WERI-Rb-1 (cell line): Measurements from ENCODE around the gene ITGA7.

ENCODE experiments used
- DNase-seq: peaks from one replicate; pipeline ENCODE4 v3.0.0-alpha.2; 2020
- H3K27ac ChIP-seq: fragments of 250-450 bp; sonication (Bioruptor Pico); 2 replicates; pipeline ENCODE4 v1.5.1; 2020; ENCODE audit warnings: mild to moderate bottlenecking, moderate library complexity
- H3K27me3 ChIP-seq: fragments of 250-450 bp; sonication (Bioruptor Pico); 2 replicates; pipeline ENCODE4 v1.5.1; 2021; ENCODE audit warnings: mild to moderate bottlenecking, low read depth, moderate library complexity; ENCODE audit not compliant: insufficient read depth, severe bottlenecking
- H3K36me3 ChIP-seq: fragments of 250-450 bp; sonication (Bioruptor Pico); 2 replicates; pipeline ENCODE4 v1.5.1; 2020; ENCODE audit warnings: mild to moderate bottlenecking, moderate library complexity
- H3K4me3 ChIP-seq: 2 replicates; pipeline ENCODE4 v1.5.1; 2011; ENCODE audit warnings: low read depth, mild to moderate bottlenecking, control low read depth, low read length
- H3K9me3 ChIP-seq: fragments of 250-450 bp; sonication (Bioruptor Pico); 2 replicates; pipeline ENCODE4 v1.5.1; 2021; ENCODE audit warnings: mild to moderate bottlenecking, moderate library complexity; ENCODE audit not compliant: severe bottlenecking
- TF ChIP-seq, protein P1 (sequence below): IDR thresholded peaks from 2 replicates; pipeline ENCODE4 v1.5.1; 2011; ENCODE audit warnings: low read depth, mild to moderate bottlenecking, control low read depth, inconsistent platforms, low read length

The ITGA7 gene

DNA sequence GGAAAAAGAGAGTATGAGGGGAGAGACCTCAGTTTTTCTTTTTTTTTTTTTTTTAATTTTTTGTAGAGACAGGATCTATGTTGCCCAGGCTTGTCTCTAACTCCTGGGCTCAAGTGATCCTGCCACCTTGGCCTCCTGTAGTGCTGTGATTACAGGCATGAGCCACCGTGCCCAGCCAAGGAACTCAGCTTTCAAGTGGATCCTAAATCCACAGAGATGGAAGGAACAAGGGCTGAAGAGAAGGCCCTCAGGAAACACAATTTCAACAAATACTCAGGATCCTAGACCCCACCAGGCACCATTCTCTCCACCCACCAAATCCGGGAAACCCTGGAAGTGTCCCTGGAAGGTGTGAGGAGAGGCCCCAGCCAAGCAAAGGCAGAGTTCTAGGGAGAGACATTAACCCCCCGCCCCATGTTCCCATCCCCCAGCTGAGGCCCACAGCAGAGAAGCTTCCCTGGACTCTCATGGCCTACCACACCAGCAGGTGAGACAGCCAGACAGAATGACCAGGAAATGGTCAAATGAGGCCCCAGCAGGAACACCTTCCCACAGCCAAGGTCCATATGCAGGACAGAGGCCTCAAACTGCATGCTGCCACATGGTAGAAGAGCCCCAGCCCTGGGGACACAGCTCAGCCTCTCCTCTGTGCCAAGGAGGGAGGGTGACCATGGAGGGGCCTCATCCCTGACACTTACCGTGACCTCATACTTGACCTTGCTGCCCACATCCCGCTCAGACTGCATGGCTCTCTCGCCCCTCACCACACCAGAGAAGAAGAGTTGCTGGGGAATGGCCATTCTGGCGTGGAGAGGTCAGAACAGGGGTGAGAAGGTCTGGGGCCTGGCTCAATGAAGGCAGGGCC is 14.1 kb downstream of the ITGA7 start:
- H3K9me3 ChIP-seq: no peaks in the 10 kb centered on the region
- no peak overlapping the region for H3K4me3 ChIP-seq
- DNase-seq: no peak
- TF ChIP-seq, protein P1, sequence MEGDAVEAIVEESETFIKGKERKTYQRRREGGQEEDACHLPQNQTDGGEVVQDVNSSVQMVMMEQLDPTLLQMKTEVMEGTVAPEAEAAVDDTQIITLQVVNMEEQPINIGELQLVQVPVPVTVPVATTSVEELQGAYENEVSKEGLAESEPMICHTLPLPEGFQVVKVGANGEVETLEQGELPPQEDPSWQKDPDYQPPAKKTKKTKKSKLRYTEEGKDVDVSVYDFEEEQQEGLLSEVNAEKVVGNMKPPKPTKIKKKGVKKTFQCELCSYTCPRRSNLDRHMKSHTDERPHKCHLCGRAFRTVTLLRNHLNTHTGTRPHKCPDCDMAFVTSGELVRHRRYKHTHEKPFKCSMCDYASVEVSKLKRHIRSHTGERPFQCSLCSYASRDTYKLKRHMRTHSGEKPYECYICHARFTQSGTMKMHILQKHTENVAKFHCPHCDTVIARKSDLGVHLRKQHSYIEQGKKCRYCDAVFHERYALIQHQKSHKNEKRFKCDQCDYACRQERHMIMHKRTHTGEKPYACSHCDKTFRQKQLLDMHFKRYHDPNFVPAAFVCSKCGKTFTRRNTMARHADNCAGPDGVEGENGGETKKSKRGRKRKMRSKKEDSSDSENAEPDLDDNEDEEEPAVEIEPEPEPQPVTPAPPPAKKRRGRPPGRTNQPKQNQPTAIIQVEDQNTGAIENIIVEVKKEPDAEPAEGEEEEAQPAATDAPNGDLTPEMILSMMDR: no peak
- no peak overlapping the region for H3K27ac ChIP-seq
- H3K27me3 ChIP-seq: no peaks in the 10 kb centered on the region
- H3K36me3 ChIP-seq: peaks cover 5% of the 10 kb centered on the region; the same call in 1 of the 2 replicates

DNA sequence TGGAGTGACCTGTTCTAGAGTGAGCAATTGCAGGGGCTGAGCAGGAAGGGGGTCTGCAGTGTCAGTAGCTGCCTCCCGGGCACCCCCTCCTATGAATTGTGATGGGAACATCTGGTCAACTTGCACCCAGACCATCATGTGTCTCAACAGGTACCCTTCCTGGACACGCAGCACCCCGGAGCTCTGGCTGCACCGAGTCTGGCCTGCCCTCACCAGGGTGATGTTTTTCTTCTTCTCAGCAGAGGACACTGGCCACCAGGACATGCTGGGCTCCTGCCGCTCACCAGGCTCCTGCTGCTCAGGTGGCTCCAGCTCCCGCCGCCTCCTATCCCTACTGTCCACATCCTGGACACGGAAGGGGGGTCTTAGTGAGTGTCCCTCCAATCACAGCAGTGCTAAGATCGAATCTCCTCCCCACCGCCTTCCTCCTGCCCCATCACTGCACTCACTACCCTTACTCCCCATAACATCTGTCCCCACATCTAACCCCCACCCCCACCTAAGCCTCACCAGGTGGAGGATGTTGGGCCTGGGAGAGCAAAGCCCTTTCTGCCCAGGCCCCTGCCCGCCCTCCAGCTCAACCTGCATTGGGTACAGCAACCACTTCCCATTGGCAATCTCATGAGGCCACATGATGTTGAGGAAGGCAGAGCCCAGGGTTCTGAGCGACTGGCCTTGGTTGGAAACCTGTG is 14.9 kb downstream of the ITGA7 start:
- H3K27me3 ChIP-seq: no peaks in the 10 kb centered on the region
- no peaks in the 10 kb centered on the region for H3K9me3 ChIP-seq
- no peak overlapping the region for H3K4me3 ChIP-seq
- peaks cover 5% of the 10 kb centered on the region; the same call in 1 of the 2 replicates for H3K36me3 ChIP-seq
- DNase-seq: no peak
- H3K27ac ChIP-seq: no peak overlapping the region
- TF ChIP-seq, protein P1: no peak

DNA sequence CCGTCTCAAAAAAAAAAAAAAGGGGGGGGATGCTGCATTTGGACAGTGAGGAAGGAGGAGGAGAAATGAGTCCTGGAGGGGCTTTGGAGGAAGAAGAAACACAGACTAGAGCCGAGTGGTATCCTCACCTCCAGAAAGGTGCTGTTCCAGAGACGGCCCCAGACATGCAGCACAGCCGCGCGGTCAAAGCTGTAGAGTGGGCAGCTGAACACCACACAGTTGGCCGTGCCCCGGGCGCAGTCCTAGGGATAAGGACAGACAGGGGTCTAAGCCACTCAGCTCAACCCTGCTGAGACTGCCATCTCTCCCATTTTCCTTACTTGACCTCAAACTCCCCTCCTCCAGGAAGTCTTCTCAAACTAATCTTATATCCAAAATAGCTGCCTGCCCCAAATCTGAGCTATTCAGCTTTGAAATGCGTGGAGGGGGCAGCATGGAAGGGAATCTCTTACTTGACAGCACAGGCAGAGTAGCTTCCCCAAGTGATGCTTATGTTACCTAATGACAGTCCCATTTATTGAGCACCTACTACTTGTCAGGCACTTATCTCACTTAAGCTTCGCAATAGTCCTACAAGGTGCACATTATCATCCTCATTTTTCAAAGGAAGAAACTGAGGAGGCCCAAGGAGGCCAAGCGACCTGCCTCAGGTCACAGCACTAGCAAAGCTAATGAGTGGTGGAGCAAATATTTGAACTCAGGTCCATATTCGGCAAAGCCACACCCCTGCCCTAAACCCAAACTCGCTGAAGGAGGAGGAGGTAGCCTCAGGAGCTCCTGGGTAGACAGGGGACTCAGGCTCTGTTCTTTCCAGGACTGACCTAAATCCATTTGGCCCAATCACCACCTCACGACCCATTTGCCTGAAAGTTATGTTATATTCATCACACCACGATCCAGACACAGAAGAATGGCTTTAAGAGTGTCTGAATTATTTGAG is 18.7 kb downstream of the ITGA7 start:
- no peak for DNase-seq
- H3K27ac ChIP-seq: no peak overlapping the region
- no peaks in the 10 kb centered on the region for H3K27me3 ChIP-seq
- H3K9me3 ChIP-seq: no peaks in the 10 kb centered on the region
- H3K36me3 ChIP-seq: peaks cover 2% of the 10 kb centered on the region; the same call in 1 of the 2 replicates
- TF ChIP-seq, protein P1: no peak
- H3K4me3 ChIP-seq: no peak overlapping the region

DNA sequence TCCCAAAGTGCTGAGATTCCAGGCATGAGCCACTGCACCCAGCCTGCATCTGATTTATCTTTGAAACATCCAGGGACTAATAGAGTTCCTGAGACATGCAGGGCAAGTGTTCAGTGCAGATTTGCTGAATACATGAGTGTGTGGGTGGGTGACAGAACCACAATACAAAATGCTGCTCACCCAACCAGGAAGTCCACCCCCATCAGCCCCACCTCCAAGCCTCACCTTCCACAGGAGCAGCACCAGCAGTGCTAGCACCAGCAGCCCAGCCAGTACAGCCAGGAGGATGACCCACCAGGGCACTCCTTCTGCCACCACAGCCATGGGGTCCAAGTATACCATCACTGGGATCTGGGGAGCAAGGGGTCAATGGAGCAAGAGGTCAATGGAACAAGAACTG is 20.0 kb downstream of the ITGA7 start:
- DNase-seq: no peak
- no peak overlapping the region for H3K4me3 ChIP-seq
- H3K9me3 ChIP-seq: no peaks in the 10 kb centered on the region
- H3K27ac ChIP-seq: no peak overlapping the region
- TF ChIP-seq, protein P1: no peak
- peaks cover 2% of the 10 kb centered on the region; the same call in 1 of the 2 replicates for H3K36me3 ChIP-seq
- no peaks in the 10 kb centered on the region for H3K27me3 ChIP-seq

DNA sequence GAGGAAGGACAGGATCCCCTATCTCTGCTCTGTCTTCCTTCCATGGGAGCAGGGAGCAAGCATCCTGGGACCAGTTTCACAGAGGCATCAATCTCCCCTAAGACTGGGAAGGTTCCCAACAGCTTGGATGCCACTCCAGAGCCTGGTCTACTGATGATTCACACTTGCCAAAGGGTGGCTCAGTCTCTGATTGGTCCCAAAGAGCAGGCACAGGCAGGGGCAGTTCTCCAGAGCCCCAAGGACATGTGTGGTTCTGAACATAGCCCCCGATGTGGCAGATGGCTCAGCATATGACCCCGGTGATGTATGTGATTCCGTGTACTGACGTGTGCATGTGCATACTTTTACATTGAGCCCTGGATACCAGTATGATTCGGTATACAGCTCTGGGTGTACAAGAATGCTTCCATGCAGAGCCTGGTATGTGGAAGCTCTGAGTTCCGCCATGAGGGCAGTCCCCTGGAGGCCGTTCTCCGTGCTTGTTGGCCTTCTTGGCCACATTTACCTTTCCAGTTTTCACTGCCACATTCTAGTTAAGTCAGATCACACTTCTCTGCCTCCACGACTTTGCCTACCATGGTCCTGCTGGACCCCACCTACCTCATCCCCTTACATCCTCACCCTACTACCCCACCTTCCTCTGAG is 21.2 kb downstream of the ITGA7 start:
- Histone ChIP-seq H3K4me3 (no peak overlapping the region), H3K27me3 (no peaks in the 10 kb centered on the region), H3K36me3 (no peaks in the 10 kb centered on the region), H3K9me3 (no peaks in the 10 kb centered on the region), H3K27ac (no peak overlapping the region)
- TF ChIP-seq, protein P1: no peak
- DNase-seq: no peak
